ENCODE data around the gene CUL9. TPM values are rescaled to one million over a fixed set of nuclear protein-coding genes. Genes with fewer than 3 reads are reported as not detected.
A peak's percentile ranks its signal among the peaks of the same experiment; 100 is the strongest.

Gene CUL9
- total RNA-seq, 2 donors from 2014 or later = 22.9 to 87.0 TPM

DNA sequence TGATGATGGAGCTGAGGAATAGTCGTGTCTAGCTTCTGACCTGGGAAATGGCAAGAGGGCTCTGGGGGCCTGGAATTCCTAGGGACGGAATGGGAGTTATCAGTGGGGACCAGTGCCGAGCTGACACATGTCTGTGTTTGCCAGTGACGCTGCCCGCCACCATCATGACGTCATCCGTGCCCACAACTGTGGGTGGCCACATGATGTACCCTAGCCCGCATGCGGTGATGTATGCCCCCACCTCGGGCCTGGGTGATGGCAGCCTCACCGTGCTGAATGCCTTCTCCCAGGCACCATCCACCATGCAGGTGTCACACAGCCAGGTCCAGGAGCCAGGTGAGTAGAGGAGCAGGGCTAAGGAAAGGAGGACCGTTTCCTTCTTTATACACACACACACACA is 3.8 kb upstream of the CUL9 start:
- Histone ChIP-seq H3K27ac (no peak overlapping the region), H3K9me3 (no peaks in the 10 kb centered on the region), H3K4me1 (replicated peaks) (peaks cover 13% of the 10 kb centered on the region), H3K36me3 (peaks cover 9 to 29% of the 10 kb centered on the region in 2 donors), H3K4me3 (no peak overlapping the region), H3K27me3 (replicated peaks; ENCODE audit: insufficient read depth) (no peaks in the 10 kb centered on the region)
- DNase-seq (ENCODE audit: low spot score) = no peak
- intact Hi-C loops (cut with DNase I) = no loop called here
- 82% methylated on average over 12 of the region's 12 CpGs for WGBS
- TF ChIP-seq POLR2AphosphoS5 (IDR thresholded peaks at IDR 0.05) (no peak), POLR2A (IDR thresholded peaks at IDR 0.05) (no peak), CTCF (IDR thresholded peaks at IDR 0.05) (no peak)

- intact Hi-C loops (cut with DNase I) = no loop called here
- TF ChIP-seq POLR2AphosphoS5 (IDR thresholded peaks at IDR 0.05) = no peak
- TF ChIP-seq POLR2A (IDR thresholded peaks at IDR 0.05) = no peak
- no peak for TF ChIP-seq CTCF (IDR thresholded peaks at IDR 0.05)
- DNase-seq (ENCODE audit: low spot score) = no peak
- H3K36me3 ChIP-seq = peaks cover 9 to 29% of the 10 kb centered on the region in 2 donors
- H3K4me1 ChIP-seq (replicated peaks) = peaks cover 9% of the 10 kb centered on the region
- H3K4me3 ChIP-seq = no peak overlapping the region
- no peaks in the 10 kb centered on the region for H3K9me3 ChIP-seq
- H3K27me3 ChIP-seq (replicated peaks; ENCODE audit: insufficient read depth) = no peaks in the 10 kb centered on the region
- WGBS = 84% methylated on average over 20 of the region's 20 CpGs
- H3K27ac ChIP-seq = no peak overlapping the region
Observed at GRCh38 chr6:43178951-43179830, 2.8 kb upstream of the CUL9 start.

- no peak for DNase-seq (ENCODE audit: low spot score)
- no peaks in the 10 kb centered on the region for H3K9me3 ChIP-seq
- WGBS = 72% methylated on average over 7 of the region's 7 CpGs
- H3K4me1 ChIP-seq (replicated peaks) = peaks cover 9% of the 10 kb centered on the region
- no peak overlapping the region for H3K4me3 ChIP-seq
- TF ChIP-seq POLR2AphosphoS5 (IDR thresholded peaks at IDR 0.05) (no peak), POLR2A (IDR thresholded peaks at IDR 0.05) (no peak), CTCF (IDR thresholded peaks at IDR 0.05) (no peak)
- H3K27me3 ChIP-seq (replicated peaks; ENCODE audit: insufficient read depth) = no peaks in the 10 kb centered on the region
- no peak overlapping the region for H3K27ac ChIP-seq
- intact Hi-C loops (cut with DNase I) = no loop called here
- H3K36me3 ChIP-seq = peaks cover 9 to 29% of the 10 kb centered on the region in 2 donors
Observed at GRCh38 chr6:43180058-43180457, 1.9 kb upstream of the CUL9 start.

DNA sequence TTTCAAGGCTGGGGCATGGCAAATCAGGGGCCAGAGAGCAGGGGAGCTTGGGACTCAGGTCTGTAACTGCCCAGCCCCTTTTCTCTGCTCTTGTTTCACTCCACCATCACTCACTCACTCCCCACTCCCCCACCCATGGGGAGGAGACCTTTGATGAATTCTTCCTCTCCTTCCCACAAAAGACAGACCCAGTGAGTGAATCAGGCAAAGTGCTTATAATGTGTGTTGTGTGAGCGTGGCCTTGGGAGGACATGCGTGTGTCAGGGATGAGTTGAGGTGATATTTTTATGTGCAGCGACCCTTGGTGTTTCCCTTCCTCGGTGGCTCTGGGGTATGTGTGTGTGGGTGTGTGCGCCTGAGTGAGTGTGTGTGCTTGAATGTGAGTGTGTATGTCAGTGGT is 1.0 kb upstream of the CUL9 start:
- TF ChIP-seq POLR2A (IDR thresholded peaks at IDR 0.05) (no peak), POLR2AphosphoS5 (IDR thresholded peaks at IDR 0.05) (no peak), CTCF (IDR thresholded peaks at IDR 0.05) (no peak)
- no peaks in the 10 kb centered on the region for H3K9me3 ChIP-seq
- intact Hi-C loops (cut with DNase I) = no loop called here
- 60% methylated on average over 5 of the region's 5 CpGs for WGBS
- H3K36me3 ChIP-seq = peaks cover 9 to 27% of the 10 kb centered on the region in 2 donors
- peaks cover 9% of the 10 kb centered on the region for H3K4me1 ChIP-seq (replicated peaks)
- no peak overlapping the region for H3K4me3 ChIP-seq
- peak overlapping the region in 1 of 2 donors; percentile 70 for H3K27ac ChIP-seq
- H3K27me3 ChIP-seq (replicated peaks; ENCODE audit: insufficient read depth) = no peaks in the 10 kb centered on the region
- no peak for DNase-seq (ENCODE audit: low spot score)

GRCh38 chr6:43181621-43181941 is 415 bp upstream of the CUL9 start:
- Histone ChIP-seq H3K27ac (peak overlapping the region; percentile 69 to 70), H3K4me3 (peak overlapping the region; percentile 54 to 61), H3K4me1 (replicated peaks) (peaks cover 9% of the 10 kb centered on the region), H3K36me3 (peaks cover 9 to 28% of the 10 kb centered on the region in 2 donors), H3K27me3 (replicated peaks; ENCODE audit: insufficient read depth) (no peaks in the 10 kb centered on the region), H3K9me3 (no peaks in the 10 kb centered on the region)
- no peak for TF ChIP-seq POLR2A (IDR thresholded peaks at IDR 0.05)
- no peak for TF ChIP-seq CTCF (IDR thresholded peaks at IDR 0.05)
- no peak for TF ChIP-seq POLR2AphosphoS5 (IDR thresholded peaks at IDR 0.05)
- no peak for DNase-seq (ENCODE audit: low spot score)
- 42% methylated on average over 9 of the region's 9 CpGs for WGBS
- intact Hi-C loops (cut with DNase I) = no loop called here

Data from prostate gland (tissue), 2 donors.